Measurements from ENCODE around the gene CHRD. TPM values are rescaled to one million over a fixed set of nuclear protein-coding genes. Genes with fewer than 3 reads are reported as not detected.
A peak's percentile ranks its signal among the peaks of the same experiment; 100 is the strongest.

Gene CHRD
- total RNA-seq, result 10 to 100 TPM; 29.1 to 44.6 (median 34.3) TPM

DNA sequence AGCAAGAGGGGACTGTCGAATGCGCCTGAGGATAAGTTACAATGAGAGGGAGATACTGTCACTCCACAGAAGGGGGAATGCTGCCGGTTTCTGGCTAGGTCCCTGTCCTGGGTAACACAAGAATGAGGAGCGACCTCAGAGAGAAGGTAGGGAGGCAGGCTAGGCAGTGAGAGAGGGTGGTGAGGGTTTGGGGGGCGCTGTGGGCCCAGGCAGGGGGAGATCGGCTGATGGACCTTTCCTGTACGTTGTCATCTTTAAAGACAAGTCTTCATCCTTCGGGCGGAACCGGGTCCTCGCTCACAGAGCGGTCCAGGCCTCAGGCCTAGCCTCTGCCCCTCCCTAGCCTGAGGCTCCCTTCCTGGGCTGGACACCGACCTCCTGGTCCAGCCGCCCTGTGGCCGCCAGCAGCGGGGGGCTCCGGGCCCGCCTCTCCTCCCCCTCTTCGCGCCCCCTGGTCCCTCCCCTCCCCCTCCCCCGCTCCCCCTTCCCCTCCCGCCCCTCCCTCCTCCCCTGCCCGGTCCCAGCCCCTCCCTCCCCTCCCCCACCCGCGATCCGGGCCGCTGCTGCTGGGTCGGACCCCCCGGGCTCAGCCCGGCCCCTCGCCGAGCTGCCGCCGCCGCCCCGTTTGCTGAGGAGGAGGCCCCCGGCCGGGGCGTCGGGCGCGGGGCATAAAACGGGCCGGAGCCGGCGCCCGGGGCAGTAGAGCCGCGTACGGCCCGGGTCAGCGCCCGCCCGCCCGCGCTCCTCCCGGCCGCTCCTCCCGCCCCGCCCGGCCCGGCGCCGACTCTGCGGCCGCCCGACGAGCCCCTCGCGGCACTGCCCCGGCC lies at the start of gene CHRD:
TSS of gene CHRD (plus strand) at position 697 of the 827 bp plus-strand sequence. CDS start 265 bp downstream, outside the sequence.
- Histone ChIP-seq H3K4me3 (peak within 1 kb of the TSS; percentile 10 to 62 (median 44)), H3K27ac (peak within 1 kb of the TSS; percentile 72 to 87 (median 77)), H3K27me3 (peaks cover 0 to 17% of the 10 kb centered on the region in 2 donors), H3K36me3 (peaks cover 0 to 9% (median 0%) of the 10 kb centered on the region in 3 donors), H3K9me3 (no peaks in the 10 kb centered on the region), H3K4me1 (peaks cover 0 to 40% (median 8%) of the 10 kb centered on the region in 4 donors)
- no peak for DNase-seq (ENCODE audit: low spot score in 2 of 2)
- TF ChIP-seq EP300 (IDR thresholded peaks at IDR 0.05) (no peak), POLR2A (IDR thresholded peaks at IDR 0.05) (no peak)
- TF ChIP-seq, protein P1, sequence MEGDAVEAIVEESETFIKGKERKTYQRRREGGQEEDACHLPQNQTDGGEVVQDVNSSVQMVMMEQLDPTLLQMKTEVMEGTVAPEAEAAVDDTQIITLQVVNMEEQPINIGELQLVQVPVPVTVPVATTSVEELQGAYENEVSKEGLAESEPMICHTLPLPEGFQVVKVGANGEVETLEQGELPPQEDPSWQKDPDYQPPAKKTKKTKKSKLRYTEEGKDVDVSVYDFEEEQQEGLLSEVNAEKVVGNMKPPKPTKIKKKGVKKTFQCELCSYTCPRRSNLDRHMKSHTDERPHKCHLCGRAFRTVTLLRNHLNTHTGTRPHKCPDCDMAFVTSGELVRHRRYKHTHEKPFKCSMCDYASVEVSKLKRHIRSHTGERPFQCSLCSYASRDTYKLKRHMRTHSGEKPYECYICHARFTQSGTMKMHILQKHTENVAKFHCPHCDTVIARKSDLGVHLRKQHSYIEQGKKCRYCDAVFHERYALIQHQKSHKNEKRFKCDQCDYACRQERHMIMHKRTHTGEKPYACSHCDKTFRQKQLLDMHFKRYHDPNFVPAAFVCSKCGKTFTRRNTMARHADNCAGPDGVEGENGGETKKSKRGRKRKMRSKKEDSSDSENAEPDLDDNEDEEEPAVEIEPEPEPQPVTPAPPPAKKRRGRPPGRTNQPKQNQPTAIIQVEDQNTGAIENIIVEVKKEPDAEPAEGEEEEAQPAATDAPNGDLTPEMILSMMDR (IDR thresholded peaks at IDR 0.05), result no peak
- 10 to 20% methylated on average over 28 to 40 of the region's 71 CpGs for WGBS, 2 donors

- DNase-seq (ENCODE audit: low spot score in 2 of 2), result no peak
- H3K4me3 ChIP-seq, result no peak overlapping the region
- WGBS, 2 donors, result 78 to 80% methylated on average over 10 of the region's 10 CpGs
- peak in 1 of 2 donors; percentile 11 for TF ChIP-seq EP300 (IDR thresholded peaks at IDR 0.05)
- TF ChIP-seq POLR2A (IDR thresholded peaks at IDR 0.05), result no peak
- TF ChIP-seq, protein P1 (IDR thresholded peaks at IDR 0.05), result no peak
- no peaks in the 10 kb centered on the region for H3K27me3 ChIP-seq
- H3K4me1 ChIP-seq, result peaks cover 0 to 11% (median 7%) of the 10 kb centered on the region in 4 donors
- H3K9me3 ChIP-seq, result no peaks in the 10 kb centered on the region
- H3K36me3 ChIP-seq, result peaks cover 0 to 77% (median 45%) of the 10 kb centered on the region in 3 donors
- peak overlapping the region in 2 of 4 donors; percentile 52 to 97 for H3K27ac ChIP-seq
Measured at GRCh38 chr3:184332370-184333090, 47.3 kb upstream of the CHRD start.

DNA sequence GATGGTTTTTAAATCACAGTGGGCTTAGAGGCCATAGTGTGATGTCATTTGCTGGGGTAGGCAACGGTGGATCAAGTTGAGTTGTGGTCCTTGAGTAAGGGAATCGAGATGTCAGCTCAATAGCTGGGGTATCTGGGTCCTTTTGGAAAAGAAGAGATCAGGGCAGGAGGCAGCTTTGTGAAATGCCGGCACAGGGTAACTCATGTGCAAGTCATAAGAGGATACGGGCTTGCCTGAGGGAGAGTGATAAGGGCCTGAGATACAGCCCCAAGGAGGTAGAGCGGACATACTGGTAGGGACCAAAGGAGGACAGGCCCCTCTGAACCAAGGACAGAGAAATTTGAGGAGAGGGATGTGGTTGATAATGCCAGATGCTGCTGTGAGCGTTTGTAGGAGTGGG lies 46.7 kb upstream of the CHRD start:
- 81 to 82% methylated on average over 6 of the region's 6 CpGs for WGBS, 2 donors
- TF ChIP-seq, protein P1 (IDR thresholded peaks at IDR 0.05), result no peak
- TF ChIP-seq EP300 (IDR thresholded peaks at IDR 0.05) (no peak), POLR2A (IDR thresholded peaks at IDR 0.05) (no peak)
- no peak for DNase-seq (ENCODE audit: low spot score in 2 of 2)
- H3K36me3 ChIP-seq, result peaks cover 0 to 70% (median 41%) of the 10 kb centered on the region in 3 donors
- no peaks in the 10 kb centered on the region for H3K9me3 ChIP-seq
- no peak overlapping the region for H3K4me3 ChIP-seq
- no peaks in the 10 kb centered on the region for H3K27me3 ChIP-seq
- peak overlapping the region in 1 of 4 donors; percentile 97 for H3K27ac ChIP-seq
- H3K4me1 ChIP-seq, result peaks cover 0 to 17% (median 13%) of the 10 kb centered on the region in 4 donors

DNA sequence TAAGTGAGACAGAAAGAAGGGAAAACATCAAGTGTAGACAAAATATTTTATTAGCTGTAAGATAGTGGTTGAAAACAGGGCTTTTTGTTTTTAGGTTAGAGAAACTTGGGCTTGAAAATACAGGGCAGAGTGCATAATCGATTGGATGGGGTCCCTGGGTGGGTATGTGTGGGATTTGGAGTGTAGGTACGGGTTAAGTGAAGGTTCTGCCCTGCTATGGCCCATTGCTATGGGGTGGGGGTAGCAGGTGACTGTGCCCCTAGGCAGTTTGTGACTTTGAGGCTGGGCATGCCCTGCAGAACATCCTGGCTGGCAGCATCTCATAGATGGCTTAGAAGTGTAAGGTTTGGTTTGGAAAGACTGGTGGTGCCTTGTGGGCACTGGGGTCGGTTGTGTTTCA lies 46.2 kb upstream of the CHRD start:
- H3K9me3 ChIP-seq, result no peaks in the 10 kb centered on the region
- H3K27me3 ChIP-seq, result no peaks in the 10 kb centered on the region
- TF ChIP-seq, protein P1 (IDR thresholded peaks at IDR 0.05), result no peak
- TF ChIP-seq EP300 (IDR thresholded peaks at IDR 0.05), result no peak
- TF ChIP-seq POLR2A (IDR thresholded peaks at IDR 0.05), result no peak
- no peak overlapping the region for H3K4me3 ChIP-seq
- peaks cover 0 to 65% (median 36%) of the 10 kb centered on the region in 3 donors for H3K36me3 ChIP-seq
- peak overlapping the region in 1 of 4 donors; percentile 97 for H3K27ac ChIP-seq
- no peak for DNase-seq (ENCODE audit: low spot score in 2 of 2)
- H3K4me1 ChIP-seq, result peaks cover 0 to 22% (median 18%) of the 10 kb centered on the region in 4 donors
- 74 to 87% methylated on average over 3 of the region's 3 CpGs for WGBS, 2 donors

Data from tibial nerve (tissue), 4 donors.